HG02763 (cell line): ENCODE data around the gene GHRHR.

Experiments used
- ATAC-seq: cut with Tn5 transposase; IDR thresholded peaks from one replicate; pipeline ENCODE4 v1.9.1; 2021; ENCODE audit warnings: mild to moderate bottlenecking, moderate library complexity; ENCODE audit not compliant: unreplicated experiment

Gene GHRHR

GRCh38 chr7:30927559-30927958 is 36.2 kb upstream of the GHRHR start:
- ATAC-seq = no peak

DNA sequence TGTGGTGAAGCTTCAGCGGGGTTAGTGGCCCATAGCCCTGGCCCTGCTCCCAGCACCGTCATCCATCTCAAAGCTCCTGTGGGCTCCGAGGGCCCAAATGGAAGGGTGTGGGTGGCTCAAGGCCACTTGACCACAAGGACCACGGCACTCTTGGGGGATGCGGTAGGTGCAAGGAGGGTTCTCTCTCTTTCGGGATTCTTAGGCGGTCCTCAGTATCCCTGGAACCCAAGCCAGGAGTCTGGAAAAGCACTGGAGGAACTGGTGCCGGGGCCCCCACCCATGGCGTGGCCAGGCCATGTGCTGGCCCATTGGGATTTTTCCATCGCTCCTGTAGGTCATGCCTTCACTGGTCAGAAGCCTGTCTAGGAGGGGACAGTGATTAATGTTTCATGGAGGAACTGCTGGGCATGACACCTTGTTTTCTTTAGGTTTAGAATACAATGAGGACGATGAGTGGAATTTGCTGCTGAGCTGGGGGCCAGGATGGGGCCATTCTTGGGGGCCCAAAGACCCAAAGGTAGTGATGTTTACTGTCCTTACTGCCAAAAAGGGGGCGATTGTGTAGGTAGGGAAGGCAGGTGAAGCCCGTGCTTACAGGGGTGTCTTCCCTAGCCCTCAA is 35.4 kb upstream of the GHRHR start:
- no peak for ATAC-seq

DNA sequence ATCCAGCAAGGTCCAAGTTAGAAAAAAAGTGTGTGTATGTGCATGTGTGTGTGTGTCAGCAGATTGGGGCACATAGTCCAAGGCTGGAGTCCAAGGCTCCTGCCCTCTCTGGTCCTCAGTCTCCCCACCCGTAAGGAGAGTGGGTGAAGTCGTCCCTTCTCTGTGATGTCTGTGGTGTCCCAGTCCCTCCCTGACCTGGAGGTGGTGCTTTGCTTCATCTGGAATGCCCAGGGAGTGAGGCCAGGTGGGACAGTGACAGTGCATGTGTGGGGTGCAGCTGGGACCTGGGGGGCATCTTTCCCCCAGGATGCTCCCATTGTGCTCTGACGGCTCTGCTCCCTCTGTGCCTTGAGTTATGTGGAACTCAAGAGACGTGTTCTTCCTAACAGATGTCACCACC is 34.1 kb upstream of the GHRHR start:
- ATAC-seq = no peak

DNA sequence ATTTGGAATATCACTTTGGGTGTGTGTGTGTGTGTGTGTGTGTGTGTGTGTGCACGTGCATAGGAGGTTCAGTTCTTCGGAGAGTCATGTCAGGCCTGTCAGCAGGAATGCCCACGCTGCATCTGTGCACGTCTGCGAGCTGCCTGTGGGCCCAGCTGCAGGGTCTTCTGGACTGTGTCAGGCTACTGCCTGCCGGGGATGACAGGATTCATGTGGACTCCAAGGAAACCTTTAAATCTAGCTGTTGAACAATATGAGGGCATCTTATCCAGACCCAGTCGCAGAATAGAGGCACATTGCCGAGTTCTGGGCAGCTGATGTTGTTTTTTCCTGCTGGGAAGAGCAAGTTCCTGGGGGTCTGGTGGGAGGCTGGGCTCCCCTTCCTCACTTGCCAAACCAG is 33.1 kb upstream of the GHRHR start:
- no peak for ATAC-seq

DNA sequence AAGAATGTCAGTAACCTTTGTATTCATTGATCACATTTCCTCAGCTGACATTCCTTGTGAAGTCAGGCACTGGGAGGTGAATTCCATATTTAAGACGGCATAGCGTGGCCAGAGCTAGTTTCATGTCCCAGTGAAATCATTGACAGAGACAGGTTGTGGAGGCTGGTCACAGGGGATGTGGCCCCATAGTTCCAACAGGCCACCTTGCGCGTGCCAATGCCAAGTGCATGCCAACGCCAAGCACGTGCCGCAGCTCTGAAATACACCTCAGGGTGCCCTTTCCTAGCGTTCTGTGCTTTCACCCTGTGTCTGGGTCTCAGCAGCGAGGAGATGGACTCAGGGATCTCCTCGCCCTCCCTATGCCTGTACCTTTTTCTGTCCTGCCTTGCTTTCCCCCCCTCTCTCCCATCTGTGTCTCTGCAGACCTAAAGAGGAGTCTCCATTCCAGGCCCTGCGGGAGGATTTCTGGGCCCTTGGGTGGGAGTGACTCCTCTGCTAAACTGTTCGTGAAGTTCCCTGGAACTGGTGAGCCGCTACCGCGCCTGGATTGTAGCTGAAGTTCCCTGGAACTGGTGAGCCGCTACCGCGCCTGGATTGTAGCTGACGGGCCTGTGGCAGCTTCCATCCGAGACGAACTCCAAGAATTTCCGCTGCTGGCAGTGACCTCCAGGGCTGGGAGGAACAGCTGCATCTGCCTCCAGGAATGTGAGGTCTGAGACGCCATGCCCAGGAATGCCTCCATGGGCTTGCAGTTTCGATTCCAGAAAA is 32.4 kb upstream of the GHRHR start:
- no peak for ATAC-seq

GRCh38 chr7:30931929-30932540 is 31.7 kb upstream of the GHRHR start:
- ATAC-seq = no peak

- no peak for ATAC-seq
Measured at GRCh38 chr7:30932562-30932961, 31.2 kb upstream of the GHRHR start.

- no peak for ATAC-seq
Measured at GRCh38 chr7:30933124-30933974, 30.4 kb upstream of the GHRHR start.

DNA sequence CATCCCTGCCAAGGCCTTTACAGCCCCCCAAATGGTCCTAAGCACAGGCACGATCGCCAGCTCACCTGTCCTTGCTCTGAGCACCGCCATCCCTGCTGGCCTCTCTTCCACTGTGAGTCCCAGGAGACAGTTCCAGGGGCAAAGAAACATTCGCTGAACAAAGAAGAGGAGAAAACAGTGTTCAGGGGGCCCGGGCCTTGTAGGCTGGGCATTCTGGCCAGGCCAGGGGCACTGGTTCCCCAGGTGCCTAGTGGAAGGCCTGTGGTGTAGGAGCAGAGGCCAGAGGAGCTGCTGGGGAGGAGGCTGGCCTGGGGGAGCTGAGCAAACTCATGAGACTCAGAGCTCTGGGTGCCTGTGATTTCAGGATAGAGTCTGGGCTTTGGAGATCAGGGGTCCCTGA is 29.5 kb upstream of the GHRHR start:
- ATAC-seq = no peak

DNA sequence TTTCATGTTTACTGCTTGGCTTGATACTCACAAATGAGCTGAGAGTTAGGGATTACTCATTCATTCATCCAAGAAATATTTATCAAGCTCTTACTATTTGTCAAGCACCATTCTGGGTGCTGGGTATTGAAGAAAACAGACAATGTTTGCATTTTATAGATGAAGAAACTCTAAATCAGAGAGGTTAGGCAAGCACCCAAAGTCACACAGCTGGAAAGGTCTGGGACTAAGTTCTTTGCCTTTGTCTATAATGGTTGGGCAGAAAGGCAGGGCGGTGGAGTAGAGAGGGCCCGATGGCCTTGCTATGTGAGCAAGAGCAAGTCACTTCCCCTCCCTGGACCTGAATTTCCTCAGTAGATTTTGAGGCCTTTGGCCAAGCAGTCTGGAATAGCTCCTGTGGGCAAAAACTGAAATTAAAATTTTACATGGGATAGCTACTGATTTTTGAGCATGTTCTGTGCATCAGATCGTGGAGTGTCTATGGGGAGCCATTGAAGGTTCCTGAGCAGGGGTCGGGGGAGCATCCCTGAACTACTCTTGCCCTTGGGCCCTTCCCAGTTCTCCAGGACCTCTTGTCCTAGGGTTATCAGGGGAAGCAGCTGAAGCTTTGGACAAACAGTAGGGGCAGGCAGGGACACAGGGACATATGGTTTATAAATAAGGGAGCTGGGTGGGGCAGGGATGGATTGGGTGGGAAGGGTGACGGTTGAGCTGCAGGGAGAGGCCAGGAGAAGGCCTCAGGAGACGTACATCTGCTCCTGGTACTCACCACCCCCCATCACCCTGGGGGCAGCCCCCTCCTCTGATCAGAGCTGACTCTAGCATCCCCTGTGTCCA is 28.8 kb upstream of the GHRHR start:
- no peak for ATAC-seq

DNA sequence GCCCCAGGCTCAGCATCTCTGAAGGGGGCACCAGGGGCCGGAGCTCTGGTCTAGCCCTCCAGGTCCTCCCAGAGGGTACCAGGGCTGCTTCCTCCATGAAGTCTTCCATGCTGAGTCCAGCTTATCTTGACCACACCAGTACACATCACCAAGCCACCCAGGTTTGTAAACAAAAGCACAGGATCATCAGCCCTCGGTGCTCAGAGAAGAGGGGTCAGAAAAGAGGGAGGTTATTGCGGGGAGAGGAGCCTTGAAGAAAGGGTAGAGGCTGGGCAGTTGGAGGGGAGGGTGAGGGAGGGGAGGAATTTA is 28.2 kb upstream of the GHRHR start:
- no peak for ATAC-seq

GRCh38 chr7:30936650-30937245 is 27.0 kb upstream of the GHRHR start:
- no peak for ATAC-seq

- no peak for ATAC-seq
Measured at GRCh38 chr7:30937416-30937815, 26.3 kb upstream of the GHRHR start.

- ATAC-seq = peak; percentile 85
Measured at GRCh38 chr7:30938435-30939316, 25.1 kb upstream of the GHRHR start.

- no peak for ATAC-seq
Measured at GRCh38 chr7:30941582-30942323, 22.0 kb upstream of the GHRHR start.

- no peak for ATAC-seq
Measured at GRCh38 chr7:30950197-30950596, 13.6 kb upstream of the GHRHR start.

GRCh38 chr7:30954914-30955313 is 8.8 kb upstream of the GHRHR start:
- no peak for ATAC-seq

GRCh38 chr7:30956704-30957103 is 7.0 kb upstream of the GHRHR start:
- ATAC-seq = no peak

- no peak for ATAC-seq
Measured at GRCh38 chr7:30965372-30965771, 1.6 kb downstream of the GHRHR start.
